Epithelial cell of proximal tubule (primary cell): ENCODE measurements around the gene TMEM129. TPM values are rescaled to one million over a fixed set of nuclear protein-coding genes. Genes with fewer than 3 reads are reported as not detected.

Experiments
- DNase-seq: peaks from one replicate; pipeline ENCODE4 v3.0.0-alpha.2; 2011; ENCODE audit warnings: low read depth
- H3K4me3 ChIP-seq: 2 replicates; pipeline ENCODE4 v1.5.1; 2011; ENCODE audit warnings: low read depth, mild to moderate bottlenecking, low read length
- CTCF ChIP-seq: conservative IDR thresholded peaks from 2 replicates; pipeline ENCODE4 v1.5.1; 2012; ENCODE audit warnings: low read depth, mild to moderate bottlenecking, low read length
- total RNA-seq: library from RNA; depleted of rRNA; stranded (reverse); fragments of >200 nt; gene quantifications from 2 replicates; pipeline ENCODE4 v1.2.3, GENCODE V29; 2015

TMEM129 gene
- total RNA-seq, 1 donor from 2014 or later, result 50.9 TPM

GRCh38 chr4:1668488-1668840, 52.7 kb downstream of the TMEM129 start:
- H3K4me3 ChIP-seq, result no peak overlapping the region
- TF ChIP-seq CTCF, result no peak
- no peak for DNase-seq

GRCh38 chr4:1667273-1667672, 53.9 kb downstream of the TMEM129 start:
- no peak overlapping the region for H3K4me3 ChIP-seq
- no peak for TF ChIP-seq CTCF
- no peak for DNase-seq

- TF ChIP-seq CTCF, result no peak
- DNase-seq, result no peak
- H3K4me3 ChIP-seq, result no peak overlapping the region
Measured at GRCh38 chr4:1666391-1666790, 54.7 kb downstream of the TMEM129 start.

Other genes with a start within 250 kb of the TMEM129 start
- gene FAM53A, start 37.0 kb downstream of the TMEM129 start, total RNA-seq, result 2.1 and 2.5 TPM in 2 replicates
- gene SLBP, start 9.0 kb downstream of the TMEM129 start, total RNA-seq, result 114 and 157 TPM in 2 replicates
- gene TACC3, start 198 bp upstream of the TMEM129 start, total RNA-seq, result 94.4 and 119 TPM in 2 replicates
- gene FGFR3, start 72.0 kb upstream of the TMEM129 start, total RNA-seq, result 1.0 and 8.1 TPM in 2 replicates
- gene LETM1, start 134.8 kb upstream of the TMEM129 start, total RNA-seq, result 42.6 and 65.4 TPM in 2 replicates
- gene NSD2, start 150.1 kb upstream of the TMEM129 start, total RNA-seq, result 85.6 and 119 TPM in 2 replicates